Stimulated activated CD4-positive, alpha-beta T cell treated with anti-CD3 and anti-CD28 coated beads, Interleukin-12 subunit alpha, Interleukin-12 subunit beta, amount 100 ng/mL, for 4 hours (primary cell): ENCODE results near the gene PCNX3.

Experiments used
- DNase-seq: peaks from one replicate; pipeline ENCODE4 v3.0.0-alpha.2; 2020

The PCNX3 gene

DNA sequence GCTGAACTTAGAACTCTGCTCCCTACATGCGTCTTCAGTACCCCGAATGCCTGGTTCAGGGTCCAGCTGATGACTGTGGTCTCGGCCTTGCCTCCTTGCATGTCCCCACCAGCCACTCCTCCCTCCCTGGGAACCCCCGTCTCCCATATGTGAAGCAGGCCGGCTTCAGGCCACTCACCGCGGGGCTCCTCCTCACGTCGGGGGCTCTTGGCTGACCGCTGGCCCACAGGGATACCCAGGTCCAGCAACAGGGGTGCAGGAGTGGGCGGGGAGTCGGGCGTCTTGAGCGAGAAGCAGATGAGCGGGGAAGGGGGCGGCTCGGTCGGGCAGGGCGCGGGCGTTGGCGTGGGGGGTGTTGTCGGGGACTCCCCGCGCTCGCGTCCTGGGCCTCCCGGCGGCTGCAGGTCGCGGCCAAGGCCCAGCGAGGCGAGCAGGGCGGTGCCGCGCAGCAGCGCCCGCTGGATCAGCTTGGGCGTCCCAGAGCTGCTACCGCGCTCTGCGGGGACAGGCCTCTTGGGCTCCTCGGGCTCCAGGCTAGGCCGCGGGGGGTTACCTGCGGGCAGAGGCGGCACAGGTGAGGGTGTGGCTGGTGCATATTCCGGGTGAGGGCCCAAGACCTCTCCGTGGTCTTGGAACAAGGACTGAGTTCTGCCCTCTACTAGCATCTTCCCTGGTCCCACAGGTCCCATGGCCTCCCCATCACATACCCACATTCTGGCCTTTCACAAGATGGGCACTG, 16.2 kb upstream of the PCNX3 start:
- DNase-seq, result no peak

DNA sequence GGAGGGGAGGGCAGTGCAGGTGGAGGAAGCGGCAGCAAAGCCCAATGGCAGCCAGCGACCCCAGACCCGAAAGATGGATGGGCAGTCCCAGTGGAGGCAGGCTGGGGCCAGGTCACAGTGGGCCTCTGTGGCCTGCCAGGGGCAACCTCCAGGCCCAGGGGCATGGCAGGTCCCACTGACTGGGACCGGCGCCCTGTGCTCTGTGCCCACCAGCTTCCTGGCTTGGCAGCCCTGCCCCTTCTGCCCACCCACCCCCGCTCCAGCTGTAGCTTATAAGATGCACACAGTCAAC, 15.7 kb upstream of the PCNX3 start:
- no peak for DNase-seq

DNA sequence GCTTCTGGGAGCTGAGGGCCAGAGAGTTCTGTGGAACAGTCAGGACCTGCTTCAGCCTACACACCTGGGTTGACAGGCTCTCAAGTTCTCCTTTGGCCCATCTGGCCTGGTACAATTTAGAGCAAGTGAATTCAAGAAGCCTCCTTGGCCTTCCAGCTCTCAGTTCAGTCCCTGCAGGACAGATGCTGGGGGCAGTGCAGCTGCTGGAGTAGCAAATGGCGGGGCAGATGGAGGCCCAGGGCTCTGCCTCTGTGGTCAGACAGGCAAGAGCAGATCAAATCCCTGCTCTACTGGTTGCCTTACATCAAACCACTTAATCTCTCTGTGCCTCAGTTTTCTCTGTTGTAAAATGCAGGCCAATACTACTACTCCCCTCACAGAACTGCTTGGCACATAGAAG, 11.3 kb upstream of the PCNX3 start:
- DNase-seq, result no peak

DNA sequence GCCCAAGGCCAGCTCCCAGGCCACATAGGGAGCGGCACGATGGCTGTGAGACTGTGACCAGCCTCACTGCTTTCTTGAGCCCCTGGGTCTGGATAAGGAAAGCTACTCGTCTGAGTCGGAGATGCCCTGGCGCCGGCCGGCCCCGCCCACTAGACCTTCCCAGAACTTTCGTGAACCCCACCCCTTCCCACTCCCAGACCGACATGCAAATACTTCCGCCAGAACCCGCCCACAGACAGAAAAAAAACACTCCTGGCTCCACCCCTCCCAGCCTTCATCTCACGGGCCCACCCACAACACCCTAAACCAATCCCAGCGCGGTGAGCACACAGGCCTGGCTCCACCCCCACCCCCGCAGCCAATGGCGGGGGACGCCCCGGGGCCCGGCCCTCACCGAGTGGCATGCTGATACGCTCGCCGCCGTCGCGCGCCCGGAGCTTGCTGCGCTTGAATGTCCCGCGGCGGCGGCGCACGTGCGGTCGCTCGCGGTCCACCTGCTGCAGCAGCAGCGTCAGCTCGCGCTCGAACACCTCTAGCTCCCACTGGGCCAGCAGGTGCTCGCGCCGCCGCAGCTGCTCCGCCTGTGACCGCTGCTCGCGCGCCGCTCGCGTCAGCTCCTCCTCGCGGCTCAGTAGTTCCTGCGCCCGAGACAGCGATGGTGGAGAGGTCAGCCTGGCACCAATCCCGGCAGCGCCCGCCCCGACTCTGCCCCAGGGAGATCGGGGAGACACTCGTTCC, 8.5 kb upstream of the PCNX3 start:
- no peak for DNase-seq

DNA sequence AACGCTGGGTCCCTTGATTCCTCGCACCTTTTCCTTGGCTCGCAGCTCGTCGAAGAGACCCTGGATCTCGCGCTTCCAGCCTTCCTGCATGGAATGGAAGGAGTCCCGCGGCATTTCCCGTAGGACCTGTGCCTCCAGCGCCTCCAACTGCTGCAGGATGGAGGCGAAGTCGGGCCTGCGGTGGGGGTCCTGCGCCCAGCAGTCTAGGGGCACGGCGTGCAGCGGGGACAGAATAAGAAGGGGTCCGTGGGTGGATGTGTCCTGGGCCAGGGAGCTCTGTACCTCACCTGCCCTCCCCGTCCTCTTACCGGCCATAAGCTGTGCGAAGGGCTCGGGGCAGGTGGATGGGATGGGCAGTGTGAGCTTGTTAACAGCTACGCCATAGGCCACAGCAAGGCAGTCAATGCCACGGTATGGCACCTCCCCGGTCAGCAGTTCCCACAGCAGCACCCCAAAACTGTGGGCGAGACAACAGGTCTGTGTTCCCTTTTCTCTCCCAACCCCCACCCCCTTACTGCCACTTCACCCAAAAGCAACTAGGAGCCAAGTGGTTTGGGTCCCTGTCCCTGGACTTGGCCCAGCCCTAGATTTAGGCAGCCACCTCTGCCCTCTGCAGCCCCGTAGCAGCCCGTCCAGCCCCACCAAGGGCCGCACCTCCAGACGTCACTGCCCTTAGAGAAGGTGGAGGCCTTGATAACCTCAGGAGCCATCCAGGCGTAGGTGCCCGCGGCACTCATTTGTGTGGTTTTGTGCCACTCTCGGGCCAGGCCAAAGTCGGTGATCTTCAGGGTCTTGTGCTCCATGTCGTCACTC, 7.8 kb upstream of the PCNX3 start:
- no peak for DNase-seq

DNA sequence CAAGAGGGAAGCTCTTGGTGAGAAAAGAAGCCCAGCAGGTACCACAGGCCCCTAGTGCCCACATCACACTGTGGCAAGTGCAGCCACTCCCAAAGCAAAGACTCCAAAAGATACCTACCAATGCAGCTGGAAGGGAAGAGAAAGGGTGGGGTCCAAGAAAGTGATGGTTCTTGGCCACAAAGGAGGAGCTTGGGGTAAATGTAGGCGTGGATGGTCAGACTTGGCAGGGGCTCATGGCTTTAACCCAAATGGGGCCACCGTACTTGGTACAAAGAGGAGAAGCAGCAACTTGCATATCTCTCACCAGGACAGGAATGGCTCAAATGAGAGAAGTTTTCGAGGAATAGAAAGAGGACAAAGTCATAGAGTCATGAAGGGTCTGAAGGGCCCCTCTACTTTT, 6.3 kb upstream of the PCNX3 start:
- no peak for DNase-seq

DNA sequence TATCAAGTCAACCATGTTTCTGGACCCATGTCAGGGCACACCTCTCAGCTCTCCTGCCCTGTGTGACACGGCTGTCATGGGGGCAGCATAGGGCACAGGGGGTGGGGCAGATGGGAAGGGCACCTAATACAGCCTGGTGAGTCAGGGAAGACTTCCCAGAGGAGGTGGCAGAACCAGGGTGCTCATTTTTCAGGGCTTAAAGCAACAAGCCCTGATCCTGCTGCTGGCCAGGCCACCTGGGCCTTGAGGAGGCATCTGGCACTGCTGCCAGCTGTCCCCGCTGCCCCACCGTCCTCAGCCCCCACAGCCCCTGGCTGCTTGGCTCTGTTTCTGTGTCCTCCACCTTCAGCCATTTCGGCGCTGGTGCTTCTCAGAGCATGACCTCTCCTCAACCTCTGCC, 5.9 kb upstream of the PCNX3 start:
- no peak for DNase-seq

DNA sequence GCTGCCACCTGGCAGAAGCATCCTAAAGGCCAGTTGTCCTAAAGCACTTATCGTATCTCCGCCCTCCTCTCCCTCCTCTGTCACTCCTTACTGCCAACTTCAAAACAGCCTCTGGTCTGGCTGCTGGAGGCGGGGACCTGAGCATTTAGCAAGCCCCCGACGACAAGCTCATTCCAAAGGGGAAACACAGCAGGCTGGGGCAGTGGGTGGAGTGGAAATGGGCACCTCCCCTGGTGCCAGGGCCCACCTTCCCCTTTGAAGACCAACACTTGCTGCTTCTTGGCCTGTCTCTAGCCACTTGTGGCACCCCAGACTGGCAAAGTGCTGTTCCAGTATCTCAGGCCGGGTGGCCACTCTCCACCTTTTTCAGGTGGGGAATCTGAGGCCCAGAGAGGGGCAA, 5.2 kb upstream of the PCNX3 start:
- no peak for DNase-seq

DNA sequence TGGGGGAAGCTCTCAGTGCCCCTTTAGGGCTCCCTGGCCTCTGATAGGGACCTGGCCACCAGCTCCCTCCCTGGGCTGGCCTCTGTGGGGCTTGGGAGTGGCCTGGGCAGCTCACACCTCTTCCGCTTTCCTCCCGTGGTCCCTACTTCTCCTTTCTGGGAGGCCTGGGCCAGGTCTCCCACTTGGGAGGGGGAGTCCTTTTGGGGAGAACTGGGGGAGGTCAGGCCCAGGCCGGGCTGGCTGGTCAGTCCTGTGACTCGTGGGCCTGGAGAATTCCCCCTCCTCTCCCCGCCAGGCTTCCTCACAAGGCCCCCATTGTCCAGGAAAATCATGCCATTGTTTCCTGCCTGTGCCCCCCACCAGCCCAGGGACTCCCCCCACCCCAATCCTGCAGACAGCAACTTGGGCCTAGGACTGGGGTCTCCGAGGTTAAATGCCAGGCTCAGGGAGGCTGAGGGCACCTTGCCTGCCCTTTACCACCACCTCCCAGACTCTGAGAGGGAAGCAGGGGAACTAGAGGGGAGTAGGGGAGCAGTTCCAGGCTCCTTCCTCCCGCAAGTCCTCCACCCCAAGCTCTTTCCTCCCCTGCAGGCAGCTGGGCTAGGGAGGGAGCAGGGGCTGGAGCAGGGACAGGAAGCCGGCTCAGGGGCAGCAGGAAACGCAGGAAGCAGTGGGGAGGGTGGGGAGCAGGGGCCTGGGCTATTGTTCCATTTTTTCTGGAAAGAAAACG, 4.4 kb upstream of the PCNX3 start:
- no peak for DNase-seq

DNA sequence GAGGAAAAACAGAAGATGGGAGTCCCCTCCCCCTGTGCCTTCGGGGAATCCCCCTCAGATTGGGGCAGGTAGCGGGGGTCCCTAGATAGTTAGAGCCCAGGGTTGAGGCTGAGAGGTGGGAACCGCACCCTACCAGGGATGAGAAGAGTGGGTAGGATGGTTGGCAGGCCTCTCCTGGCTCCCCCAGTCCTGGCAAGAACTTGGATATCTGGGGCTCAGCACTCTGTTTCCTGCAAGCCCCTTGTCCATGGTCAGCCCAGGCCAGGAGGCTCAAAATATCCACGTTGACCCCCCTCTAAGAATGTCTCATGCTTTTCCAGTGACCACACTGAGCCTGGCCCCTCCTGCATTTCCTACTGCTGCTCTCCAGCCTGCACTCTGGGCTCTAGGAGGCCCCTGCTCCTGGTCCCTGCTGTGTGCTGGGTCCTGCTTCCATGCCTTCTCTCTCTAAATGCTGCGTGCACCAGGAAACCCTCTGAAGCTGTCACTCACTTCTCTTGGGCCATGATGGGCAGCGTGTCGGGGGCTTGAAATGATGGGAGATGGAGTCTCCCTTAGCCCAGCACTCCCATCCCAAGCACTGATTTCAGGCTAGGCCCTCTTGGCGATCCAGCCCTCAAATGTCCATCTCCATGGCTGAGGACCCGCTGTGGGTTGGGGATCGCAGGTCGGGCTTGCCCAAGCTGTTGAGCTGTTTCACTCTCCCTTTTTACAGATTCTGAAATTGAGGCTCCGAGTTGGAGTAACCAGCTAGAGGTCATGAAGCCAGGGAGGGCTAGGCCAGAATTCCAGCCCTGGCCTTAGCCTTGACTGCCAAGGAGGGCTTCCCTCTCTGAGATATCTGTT, 3.6 kb upstream of the PCNX3 start:
- no peak for DNase-seq

DNA sequence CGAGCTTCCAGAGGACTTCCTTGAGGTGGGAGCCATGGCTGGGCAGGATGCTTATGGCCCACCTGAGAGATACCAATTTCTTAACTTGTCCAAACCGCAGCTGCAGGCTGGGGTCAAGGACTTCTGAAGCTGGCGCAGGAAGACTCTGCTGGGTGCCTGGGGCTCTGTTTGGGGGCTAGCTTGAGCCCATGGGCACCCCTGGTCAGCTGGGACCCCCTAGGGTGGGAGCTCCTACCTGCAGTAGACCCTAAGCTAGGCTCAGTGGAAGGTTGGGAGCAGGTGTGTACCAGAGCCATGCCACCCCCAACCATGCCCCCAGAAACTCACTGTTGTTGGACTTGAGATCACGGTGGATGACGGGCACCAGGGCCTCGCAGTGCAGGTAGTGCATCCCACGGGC, 2.9 kb upstream of the PCNX3 start:
- DNase-seq, result no peak

DNA sequence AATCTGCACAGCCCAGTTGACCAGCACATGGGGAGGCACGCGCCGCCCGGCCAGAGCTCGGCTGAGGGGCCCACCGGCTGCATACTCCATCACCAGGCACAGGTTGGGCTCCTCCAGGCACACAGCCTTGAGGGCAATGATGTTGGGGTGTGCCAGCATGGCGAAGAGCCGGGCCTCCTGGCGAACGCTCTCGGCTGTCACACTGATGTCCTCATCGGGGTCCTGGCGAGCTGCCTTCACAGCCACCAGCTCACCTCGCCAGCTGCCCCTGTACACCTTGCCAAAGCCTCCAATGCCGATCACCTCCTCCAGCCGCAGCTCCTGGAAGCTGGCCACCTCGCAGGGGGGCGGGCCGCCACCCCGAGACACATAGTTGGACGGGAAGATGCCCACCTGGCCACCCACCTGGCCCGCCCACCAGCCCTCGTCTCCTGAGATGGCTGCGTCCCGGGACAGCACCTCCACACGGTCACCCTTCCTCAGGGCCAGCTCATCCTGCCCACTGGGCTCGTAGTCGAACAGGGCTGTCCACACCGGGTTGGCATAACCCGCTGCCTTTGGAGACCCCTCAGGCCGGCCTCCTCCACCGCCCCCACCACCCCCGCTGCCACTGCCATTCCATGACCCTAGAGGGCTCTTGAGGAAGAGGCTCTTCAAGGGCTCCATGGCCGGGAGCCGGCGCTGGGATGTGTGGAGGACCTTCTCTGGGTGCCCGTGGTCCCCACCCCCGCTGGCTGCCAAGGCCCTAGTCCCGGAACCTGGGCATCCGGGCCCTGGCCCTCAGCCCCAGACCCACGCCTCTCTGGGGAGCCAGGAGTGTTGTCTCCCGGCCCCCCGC, 2.3 kb upstream of the PCNX3 start:
- DNase-seq, result peak; percentile 28

DNA sequence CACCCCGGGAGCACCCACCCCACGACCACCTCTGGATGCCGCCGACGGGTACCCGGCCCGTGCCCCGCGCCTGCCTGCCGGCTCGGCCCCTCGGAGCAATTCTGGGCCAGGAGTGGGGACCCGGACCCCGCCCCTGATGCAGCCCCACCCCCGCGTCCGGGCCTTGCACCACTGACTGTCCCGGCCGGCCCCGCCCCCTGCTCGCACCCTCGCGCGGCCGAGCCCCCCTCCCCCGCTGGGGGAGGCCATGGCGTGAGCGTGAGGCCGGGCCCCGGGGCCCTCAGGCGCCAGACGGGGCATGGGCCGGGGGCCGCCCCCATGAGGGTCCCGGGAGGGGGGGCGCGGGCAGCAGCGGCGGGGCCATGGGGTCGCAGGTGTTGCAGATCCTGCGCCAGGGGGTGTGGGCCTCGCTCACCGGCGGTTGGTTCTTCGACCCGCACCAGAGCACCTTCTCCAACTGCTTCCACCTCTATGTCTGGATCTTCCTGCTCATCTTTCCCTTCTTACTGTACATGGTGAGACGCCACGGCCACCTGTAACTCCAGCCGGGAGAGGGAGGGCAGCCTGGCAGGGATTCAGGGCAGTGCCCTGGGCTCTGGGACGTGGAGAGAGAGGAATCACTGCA, 486 bp downstream of the PCNX3 start:
- DNase-seq, result peak; percentile 56

DNA sequence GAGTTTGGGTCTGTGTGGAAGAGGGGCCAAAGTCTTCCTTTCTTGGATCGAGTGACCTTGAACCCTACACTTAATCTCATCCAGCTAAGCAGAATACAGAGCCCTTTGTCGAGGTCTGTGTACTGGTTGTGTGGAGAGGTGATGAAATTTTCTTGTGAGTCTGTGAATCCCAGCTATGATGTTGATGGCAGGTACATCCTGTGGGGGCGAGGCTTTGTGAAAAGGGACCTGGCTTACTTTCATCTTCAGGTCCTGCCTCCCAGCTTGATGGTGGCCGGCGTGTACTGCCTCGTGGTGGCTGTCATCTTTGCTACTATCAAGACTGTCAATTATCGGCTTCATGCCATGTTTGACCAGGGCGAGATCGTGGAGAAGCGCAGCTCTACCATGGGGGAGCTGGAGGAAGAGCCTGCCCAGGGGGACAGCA, 1.0 kb downstream of the PCNX3 start:
- no peak for DNase-seq

DNA sequence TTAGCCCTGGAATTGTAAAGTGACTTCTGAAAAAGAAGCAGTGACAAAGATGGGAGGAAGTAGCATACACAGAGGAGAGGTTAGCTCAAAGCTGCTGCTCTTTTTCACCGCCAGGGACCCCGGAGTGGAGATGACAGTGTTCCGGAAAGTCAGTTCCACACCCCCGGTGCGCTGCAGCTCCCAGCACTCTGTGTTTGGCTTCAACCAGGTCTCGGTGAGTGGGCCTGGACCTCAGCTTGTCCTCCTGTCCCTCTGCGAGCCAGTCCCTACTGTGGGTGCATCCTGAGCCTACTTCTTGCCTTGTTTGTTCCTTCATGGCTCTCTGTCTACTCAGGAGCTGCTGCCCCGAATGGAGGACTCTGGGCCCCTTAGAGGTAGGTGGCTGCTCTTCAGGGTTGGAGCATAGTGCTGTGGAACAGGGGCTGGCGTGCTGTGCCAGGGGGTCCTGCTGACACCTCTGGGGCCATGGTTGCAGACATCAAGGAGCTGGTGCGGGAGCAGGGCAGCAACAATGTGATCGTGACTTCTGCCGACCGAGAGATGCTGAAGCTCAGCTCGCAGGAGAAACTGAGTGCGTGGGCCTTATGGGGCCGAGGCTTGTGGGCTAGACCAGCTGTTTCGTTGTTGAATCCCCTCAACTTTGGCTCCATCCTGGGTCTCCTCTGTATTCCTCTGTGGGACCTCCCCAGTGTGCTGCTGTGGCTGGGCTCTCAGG, 1.7 kb downstream of the PCNX3 start:
- no peak for DNase-seq

DNA sequence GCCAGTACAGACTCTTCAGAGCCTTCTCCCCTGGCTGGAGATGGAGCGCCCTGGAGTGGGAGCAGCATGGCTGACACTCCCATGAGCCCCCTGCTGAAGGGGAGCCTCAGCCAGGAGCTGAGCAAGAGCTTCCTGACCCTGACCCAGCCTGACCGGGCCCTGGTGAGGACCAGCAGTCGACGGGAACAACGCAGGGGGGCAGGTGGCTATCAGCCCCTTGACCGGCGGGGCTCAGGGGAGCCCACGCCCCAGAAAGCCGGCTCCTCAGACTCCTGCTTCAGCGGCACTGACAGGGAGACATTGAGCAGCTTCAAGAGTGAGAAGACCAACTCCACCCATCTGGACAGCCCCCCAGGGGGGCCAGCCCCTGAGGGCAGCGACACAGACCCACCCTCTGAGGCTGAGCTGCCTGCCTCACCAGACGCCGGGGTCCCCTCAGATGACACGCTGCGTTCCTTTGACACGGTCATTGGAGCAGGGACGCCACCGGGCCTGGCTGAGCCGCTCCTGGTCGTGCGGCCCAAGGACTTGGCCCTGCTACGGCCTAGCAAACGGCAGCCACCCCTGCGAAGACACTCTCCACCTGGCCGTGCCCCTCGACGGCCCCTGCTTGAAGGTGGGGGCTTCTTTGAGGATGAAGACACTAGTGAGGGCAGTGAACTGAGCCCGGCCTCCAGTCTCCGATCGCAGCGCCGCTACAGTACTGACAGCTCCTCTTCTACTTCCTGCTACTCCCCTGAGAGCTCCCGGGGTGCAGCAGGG, 2.6 kb downstream of the PCNX3 start:
- DNase-seq, result no peak

DNA sequence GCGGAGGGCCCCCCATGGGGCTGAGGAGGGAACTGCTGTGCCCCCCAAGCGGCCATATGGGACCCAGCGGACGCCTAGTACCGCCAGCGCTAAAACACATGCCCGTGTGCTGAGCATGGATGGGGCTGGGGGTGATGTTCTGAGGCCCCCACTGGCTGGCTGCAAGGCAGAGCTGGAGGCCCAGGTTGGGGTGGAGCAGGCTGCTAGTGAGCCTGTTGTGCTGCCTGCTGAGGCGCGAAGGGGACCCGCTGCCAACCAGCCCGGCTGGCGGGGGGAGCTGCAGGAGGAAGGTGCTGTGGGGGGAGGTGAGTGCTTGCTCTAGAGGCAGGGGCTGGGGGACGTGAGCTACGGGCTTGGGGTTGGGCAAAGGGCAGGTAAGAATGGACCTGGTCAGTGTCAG, 3.2 kb downstream of the PCNX3 start:
- no peak for DNase-seq

DNA sequence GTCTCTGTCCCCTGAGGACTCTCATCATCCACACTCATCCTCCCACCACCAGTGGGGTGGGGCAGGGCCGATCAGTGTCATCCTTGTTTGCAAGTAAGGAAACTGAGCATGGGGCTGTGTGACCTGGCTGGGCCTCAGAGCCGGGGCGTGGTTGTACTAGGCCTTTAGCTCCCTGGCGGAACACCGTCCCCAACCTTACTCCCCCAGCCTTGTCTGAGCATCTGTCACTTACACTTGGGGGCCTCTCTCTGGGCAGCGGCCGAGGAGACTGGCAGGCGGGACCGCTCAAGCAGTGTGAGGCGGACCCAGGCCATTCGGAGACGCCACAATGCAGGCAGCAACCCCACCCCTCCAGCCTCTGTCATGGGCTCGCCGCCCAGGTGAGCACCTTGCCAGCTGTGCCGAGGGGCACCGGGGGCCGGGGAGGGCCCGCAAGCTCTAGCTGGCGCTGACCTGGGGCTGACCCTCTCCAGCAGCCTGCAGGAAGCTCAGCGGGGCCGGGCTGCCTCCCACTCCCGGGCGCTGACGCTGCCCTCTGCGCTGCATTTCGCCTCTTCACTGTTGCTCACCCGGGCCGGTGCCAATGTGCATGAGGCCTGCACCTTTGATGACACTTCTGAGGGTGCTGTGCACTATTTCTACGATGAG, 3.8 kb downstream of the PCNX3 start:
- DNase-seq, result no peak

DNA sequence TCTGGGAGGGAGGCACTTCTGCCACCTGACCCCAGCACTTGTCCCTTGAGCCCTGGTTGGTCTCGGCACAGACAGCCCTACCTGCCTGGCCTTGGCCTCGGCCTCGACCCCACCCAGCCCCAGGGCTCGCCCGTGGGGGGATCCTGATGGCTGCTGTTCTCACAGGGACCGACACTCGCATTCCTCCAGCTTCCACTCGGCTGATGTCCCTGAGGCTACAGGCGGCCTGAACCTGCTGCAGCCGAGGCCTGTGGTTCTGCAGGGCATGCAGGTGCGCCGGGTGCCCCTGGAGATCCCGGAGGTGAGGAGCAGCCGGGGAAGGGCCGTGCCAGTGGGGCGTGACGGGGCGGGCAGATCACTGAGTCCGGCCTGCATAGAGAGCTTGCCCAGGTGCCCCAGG, 5.1 kb downstream of the PCNX3 start:
- DNase-seq, result no peak
